Measurements from ENCODE around the gene PTGES. TPM values are rescaled to one million over a fixed set of nuclear protein-coding genes. Genes with fewer than 3 reads are reported as not detected.

The PTGES gene
- total and polyA plus RNA-seq, 2 experiments from 2014 or later: 2.8 to 3.6 TPM

DNA sequence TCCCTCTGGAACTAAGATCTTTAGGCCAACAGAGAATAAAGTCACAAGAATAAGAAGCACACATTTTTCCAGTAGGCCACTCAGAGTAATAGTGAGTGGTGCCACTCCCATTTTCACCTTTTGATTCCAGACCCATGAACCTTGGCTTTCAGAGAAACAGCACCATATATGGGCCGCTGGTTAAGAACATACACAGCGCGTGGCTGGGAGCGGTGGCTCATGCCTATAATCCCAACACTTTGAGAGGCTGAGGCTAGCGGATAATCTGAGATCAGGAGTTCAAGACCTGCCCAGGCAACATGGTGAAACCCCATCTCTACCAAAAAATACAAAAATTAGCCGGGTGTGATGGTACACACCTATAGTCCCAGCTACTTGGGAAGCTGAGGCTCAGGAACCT, 15.6 kb upstream of the PTGES start (continued):
- TF ChIP-seq ZNF331 (CRISPR knock-in tag; IDR thresholded peaks at IDR 0.05; ENCODE audit: low read depth) (no peak), NANOG (IDR thresholded peaks at IDR 0.05; ENCODE audit: borderline replicate concordance) (no peak), CREB1 (CRISPR knock-in tag; IDR thresholded peaks at IDR 0.05; ENCODE audit: low read depth) (no peak), JUNB (IDR thresholded peaks at IDR 0.05; ENCODE audit: unreplicated experiment) (no peak)
- TF ChIP-seq, protein P1, sequence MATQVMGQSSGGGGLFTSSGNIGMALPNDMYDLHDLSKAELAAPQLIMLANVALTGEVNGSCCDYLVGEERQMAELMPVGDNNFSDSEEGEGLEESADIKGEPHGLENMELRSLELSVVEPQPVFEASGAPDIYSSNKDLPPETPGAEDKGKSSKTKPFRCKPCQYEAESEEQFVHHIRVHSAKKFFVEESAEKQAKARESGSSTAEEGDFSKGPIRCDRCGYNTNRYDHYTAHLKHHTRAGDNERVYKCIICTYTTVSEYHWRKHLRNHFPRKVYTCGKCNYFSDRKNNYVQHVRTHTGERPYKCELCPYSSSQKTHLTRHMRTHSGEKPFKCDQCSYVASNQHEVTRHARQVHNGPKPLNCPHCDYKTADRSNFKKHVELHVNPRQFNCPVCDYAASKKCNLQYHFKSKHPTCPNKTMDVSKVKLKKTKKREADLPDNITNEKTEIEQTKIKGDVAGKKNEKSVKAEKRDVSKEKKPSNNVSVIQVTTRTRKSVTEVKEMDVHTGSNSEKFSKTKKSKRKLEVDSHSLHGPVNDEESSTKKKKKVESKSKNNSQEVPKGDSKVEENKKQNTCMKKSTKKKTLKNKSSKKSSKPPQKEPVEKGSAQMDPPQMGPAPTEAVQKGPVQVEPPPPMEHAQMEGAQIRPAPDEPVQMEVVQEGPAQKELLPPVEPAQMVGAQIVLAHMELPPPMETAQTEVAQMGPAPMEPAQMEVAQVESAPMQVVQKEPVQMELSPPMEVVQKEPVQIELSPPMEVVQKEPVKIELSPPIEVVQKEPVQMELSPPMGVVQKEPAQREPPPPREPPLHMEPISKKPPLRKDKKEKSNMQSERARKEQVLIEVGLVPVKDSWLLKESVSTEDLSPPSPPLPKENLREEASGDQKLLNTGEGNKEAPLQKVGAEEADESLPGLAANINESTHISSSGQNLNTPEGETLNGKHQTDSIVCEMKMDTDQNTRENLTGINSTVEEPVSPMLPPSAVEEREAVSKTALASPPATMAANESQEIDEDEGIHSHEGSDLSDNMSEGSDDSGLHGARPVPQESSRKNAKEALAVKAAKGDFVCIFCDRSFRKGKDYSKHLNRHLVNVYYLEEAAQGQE (IDR thresholded peaks at IDR 0.05; ENCODE audit: unreplicated experiment): no peak
- TF ChIP-seq, protein P2, sequence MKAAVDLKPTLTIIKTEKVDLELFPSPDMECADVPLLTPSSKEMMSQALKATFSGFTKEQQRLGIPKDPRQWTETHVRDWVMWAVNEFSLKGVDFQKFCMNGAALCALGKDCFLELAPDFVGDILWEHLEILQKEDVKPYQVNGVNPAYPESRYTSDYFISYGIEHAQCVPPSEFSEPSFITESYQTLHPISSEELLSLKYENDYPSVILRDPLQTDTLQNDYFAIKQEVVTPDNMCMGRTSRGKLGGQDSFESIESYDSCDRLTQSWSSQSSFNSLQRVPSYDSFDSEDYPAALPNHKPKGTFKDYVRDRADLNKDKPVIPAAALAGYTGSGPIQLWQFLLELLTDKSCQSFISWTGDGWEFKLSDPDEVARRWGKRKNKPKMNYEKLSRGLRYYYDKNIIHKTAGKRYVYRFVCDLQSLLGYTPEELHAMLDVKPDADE (IDR thresholded peaks at IDR 0.05): no peak

DNA sequence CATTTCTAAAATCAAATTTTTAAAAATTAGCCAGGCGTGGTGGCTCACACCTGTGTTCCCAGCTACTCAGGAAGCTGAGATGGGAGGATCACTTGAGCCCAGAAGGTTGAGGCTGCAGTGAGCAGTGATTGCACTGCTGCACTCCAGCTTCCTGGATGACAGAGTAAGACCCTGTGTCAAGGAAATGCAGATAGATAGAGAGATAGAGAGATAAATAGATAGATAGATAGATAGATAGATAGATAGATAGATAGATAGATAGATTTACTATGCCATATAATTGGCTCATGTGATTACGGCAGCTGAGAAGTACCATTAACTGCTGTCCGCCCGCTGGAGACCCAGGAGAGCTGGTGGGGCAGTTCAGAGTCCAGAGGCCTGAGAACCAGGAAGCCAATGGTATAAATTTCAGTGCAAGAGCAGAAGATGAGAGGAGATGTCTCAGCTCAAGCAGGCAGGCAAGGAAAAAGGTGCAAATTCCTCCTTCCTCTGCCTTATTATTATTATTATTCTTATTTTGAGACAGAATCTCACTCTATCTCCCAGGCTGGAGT, 13.0 kb upstream of the PTGES start:
- Histone ChIP-seq H3K27ac (ENCODE audit: low read depth) (no peak overlapping the region), H3K27me3 (ENCODE audit: insufficient read depth) (no peaks in the 10 kb centered on the region), H3K79me2 (replicated peaks; ENCODE audit: insufficient read depth) (no peaks in the 10 kb centered on the region), H3K9me2 (ENCODE audit: insufficient read depth) (no peaks in the 10 kb centered on the region), H3K36me3 (ENCODE audit: insufficient read depth) (no peaks in the 10 kb centered on the region), H2AFZ (no peak overlapping the region), H3K4me2 (no peak overlapping the region), H3F3A (replicated peaks; ENCODE audit: low read depth) (no peaks in the 10 kb centered on the region), H3K4me3 (no peak overlapping the region), H3K4me1 (ENCODE audit: insufficient read depth) (no peaks in the 10 kb centered on the region), H4K20me1 (replicated peaks; ENCODE audit: insufficient read depth) (no peaks in the 10 kb centered on the region)
- Mint-ChIP-seq H3K27ac (no peak overlapping the region), H3K4me3 (no peak overlapping the region), H3K27me3 (ENCODE audit: insufficient read depth, low read depth, poor library complexity) (peaks cover 5% of the 10 kb centered on the region), H3K36me3 (ENCODE audit: low read depth) (no peaks in the 10 kb centered on the region), H3K4me1 (peaks cover 6% of the 10 kb centered on the region; the same call in 2 of the 3 replicates), H3K9me3 (no peaks in the 10 kb centered on the region)
- no peak for DNase-seq (ENCODE audit: low spot score)
- no peak for TF ChIP-seq CREB1 (CRISPR knock-in tag; IDR thresholded peaks at IDR 0.05; ENCODE audit: low read depth)
- TF ChIP-seq, protein P1 (IDR thresholded peaks at IDR 0.05; ENCODE audit: unreplicated experiment): no peak
- TF ChIP-seq, protein P2 (IDR thresholded peaks at IDR 0.05): no peak
- no peak for TF ChIP-seq NANOG (IDR thresholded peaks at IDR 0.05; ENCODE audit: borderline replicate concordance)
- no peak for TF ChIP-seq EZH2 (IDR thresholded peaks at IDR 0.05; ENCODE audit: low read depth, unreplicated experiment)
- no peak for TF ChIP-seq EZH2phosphoT487 (IDR thresholded peaks at IDR 0.05; ENCODE audit: unreplicated experiment)
- TF ChIP-seq POLR2AphosphoS5 (IDR thresholded peaks at IDR 0.05; ENCODE audit: low read depth): no peak
- ATAC-seq: no peak

All from GM23338 (cell line).